Limb (tissue), 2 donors: ENCODE data around the gene ALG12.
A peak's percentile ranks its signal among the peaks of the same experiment; 100 is the strongest.

Source experiments
- DNase-seq, 2 donors: peaks; one replicate each; pipeline ENCODE4 v3.0.0-alpha.2; 2016; ENCODE audit errors: extremely low spot score in 2 of 2

The ALG12 gene

GRCh38 chr22:49917974-49918910 lies at the start of gene ALG12, which contains the start of gene CRELD2:
ALG12 (minus strand) TSS chr22:49918438; CDS start chr22:49913765, 4,673 bp downstream.
CRELD2 (plus strand) TSS chr22:49918634; CDS start chr22:49918770, 136 bp downstream.
- DNase-seq, result peak; percentile 97 to 99

- DNase-seq, result peak in 1 of 2 donors; percentile 36
Observed at GRCh38 chr22:49967706-49968208, 49.5 kb upstream of the ALG12 start.

GRCh38 chr22:49966774-49967705 lies 48.8 kb upstream of the ALG12 start:
- peak in 1 of 2 donors; percentile 42 for DNase-seq

GRCh38 chr22:49966041-49966773 lies 48.0 kb upstream of the ALG12 start:
- peak in 1 of 2 donors; percentile 28 for DNase-seq

GRCh38 chr22:49965091-49966040 lies 47.1 kb upstream of the ALG12 start:
- DNase-seq, result peak in 1 of 2 donors; percentile 29

GRCh38 chr22:49964136-49965090 lies 46.2 kb upstream of the ALG12 start:
- DNase-seq, result peak in 1 of 2 donors; percentile 28

GRCh38 chr22:49963647-49964026 lies 45.4 kb upstream of the ALG12 start:
- no peak for DNase-seq

GRCh38 chr22:49962751-49963646 lies 44.8 kb upstream of the ALG12 start:
- peak in 1 of 2 donors; percentile 44 for DNase-seq

- peak; percentile 55 to 87 for DNase-seq
Observed at GRCh38 chr22:49962012-49962750, 43.9 kb upstream of the ALG12 start.

- no peak for DNase-seq
Observed at GRCh38 chr22:49961601-49962011, 43.4 kb upstream of the ALG12 start.

GRCh38 chr22:49961005-49961600 lies 42.9 kb upstream of the ALG12 start:
- DNase-seq, result peak in 1 of 2 donors; percentile 68

- DNase-seq, result peak; percentile 95 to 96
Observed at GRCh38 chr22:49960159-49961004, 42.1 kb upstream of the ALG12 start, which contains the start of gene PIM3. PIM3 (plus strand) TSS chr22:49960772; CDS start chr22:49960948, 176 bp downstream.

- peak in 1 of 2 donors; percentile 72 for DNase-seq
Observed at GRCh38 chr22:49959782-49960158, 41.5 kb upstream of the ALG12 start.

GRCh38 chr22:49958931-49959781 lies 40.9 kb upstream of the ALG12 start:
- no peak for DNase-seq
